C1 segment of cervical spinal cord (tissue), 14 donors: ENCODE measurements around the gene FAM234B.

ENCODE experiments used
- DNase-seq, 14 donors: peaks; one replicate each; lab custom pipeline; 2025; lab: John Stamatoyannopoulos, UW

The FAM234B gene

DNA sequence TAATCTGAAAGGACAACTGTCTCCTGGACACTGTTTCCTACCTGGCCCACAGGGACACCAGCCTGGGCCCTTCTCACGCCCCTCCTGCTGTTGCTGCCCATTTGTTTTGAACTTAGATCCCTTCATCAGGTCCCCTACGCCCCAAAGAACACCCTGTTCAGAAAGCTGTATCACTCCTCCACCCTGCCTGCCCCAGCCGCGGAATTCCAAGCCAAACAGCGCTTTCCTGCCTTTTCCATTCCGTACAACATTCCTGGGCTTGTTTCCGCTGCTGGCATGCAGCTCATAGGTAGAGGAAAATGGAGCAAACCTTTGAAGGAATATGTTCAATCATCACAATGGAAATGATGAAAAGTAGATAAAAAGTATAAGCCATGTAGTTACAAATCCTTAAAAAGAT is 72.1 kb downstream of the FAM234B start:
- DNase-seq = no peak

DNA sequence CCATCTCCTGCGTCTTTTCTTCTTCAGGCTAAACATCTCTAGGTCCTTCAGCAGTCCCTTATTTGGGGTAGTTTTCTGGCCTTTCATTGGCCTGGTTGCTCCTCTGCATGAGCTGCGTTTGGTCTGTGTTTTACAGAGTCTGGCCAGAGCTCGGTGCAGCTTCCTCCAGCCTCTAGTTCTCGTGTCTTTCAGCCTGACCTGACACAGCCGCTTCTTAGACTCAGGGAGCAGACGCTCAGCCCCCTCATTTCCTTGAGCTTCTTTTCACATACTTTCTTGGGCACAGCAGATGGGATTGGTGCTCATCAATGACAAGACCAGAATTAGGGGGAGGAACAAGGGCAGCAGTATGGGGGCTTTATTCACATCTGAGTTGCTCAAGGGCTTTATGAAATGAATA is 72.8 kb downstream of the FAM234B start:
- no peak for DNase-seq

GRCh38 chr12:13119826-13120225 is 75.6 kb downstream of the FAM234B start:
- no peak for DNase-seq

- no peak for DNase-seq
Observed at GRCh38 chr12:13120413-13120812, 76.2 kb downstream of the FAM234B start.

DNA sequence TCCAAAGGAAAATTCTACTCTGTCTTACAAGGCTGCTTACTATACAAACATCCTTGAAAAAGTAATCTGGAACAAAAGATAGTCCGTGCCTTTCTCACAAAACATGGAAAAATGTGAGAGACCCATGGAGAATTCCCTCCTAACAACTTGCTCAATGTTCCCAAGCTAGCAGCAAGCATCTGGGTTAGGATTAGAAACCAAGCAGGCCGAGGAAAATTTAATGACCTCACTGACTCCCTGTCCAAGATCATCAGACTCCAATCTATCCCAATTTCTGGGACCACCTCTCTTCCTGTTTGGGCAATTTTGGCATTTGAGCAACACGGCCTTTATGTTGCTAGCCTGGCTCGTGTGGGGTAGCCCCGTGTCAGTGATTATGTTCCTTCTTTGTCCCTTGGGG is 77.4 kb downstream of the FAM234B start:
- DNase-seq = no peak

DNA sequence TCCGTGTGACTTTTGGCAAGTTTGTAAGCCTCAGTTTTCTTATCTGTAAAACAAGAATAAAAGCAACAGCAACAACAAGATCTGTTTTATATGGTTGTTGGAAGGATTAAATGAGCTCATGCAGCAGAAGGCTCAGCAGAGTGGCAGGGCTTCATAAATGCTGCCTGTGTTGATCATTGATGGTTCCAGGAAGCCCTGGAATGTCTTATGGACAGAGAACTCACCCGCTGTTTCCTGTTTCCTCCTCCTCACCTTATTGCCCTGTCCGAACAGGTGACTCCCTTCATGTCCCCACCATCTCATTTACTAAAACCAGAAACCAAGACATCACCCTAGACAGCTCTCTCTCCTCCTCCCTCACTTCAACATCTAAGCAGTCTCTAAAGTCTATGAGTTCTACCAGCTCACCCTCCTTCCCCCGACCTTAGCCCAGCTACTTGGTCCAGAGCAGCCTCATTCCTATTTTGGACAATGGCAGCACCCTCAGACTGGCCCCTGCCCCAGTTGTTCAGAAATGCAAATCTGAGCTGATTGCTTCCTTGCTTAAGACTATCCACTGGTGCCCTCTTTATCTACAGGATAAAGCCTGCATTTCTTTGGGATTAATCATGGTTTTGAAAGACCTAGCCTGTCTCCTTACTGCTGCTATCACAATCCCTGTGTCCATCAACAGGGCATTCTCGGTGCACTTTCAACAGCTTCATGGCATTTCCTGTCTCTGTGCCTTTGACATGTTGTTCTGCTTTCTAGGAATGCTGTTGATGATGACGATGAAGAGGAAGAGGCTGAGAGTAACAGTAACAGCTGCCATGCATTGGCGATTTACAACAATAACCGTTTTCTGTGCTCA is 80.7 kb downstream of the FAM234B start:
- no peak for DNase-seq

- DNase-seq = no peak
Observed at GRCh38 chr12:13125996-13126395, 81.8 kb downstream of the FAM234B start.

DNA sequence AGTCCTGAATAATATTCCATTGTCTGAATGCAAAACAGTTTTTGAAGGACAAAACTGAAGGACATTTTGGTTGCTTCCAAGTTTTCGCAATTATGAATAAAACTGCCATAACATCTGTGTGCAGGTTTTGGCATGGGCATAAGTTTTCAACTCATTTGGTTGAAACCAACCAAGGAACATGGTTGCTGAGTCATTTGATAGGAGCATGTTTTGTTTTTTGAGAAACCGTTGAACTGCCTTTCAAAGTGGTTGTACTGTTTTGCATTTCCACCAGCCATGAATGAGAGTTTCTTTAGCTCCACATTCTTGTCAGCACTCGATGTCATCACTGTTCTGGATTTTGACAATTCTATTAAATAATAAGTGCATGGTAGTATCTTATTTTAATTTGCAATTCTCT is 82.3 kb downstream of the FAM234B start:
- DNase-seq = no peak

GRCh38 chr12:13127444-13127843 is 83.3 kb downstream of the FAM234B start:
- no peak for DNase-seq

DNA sequence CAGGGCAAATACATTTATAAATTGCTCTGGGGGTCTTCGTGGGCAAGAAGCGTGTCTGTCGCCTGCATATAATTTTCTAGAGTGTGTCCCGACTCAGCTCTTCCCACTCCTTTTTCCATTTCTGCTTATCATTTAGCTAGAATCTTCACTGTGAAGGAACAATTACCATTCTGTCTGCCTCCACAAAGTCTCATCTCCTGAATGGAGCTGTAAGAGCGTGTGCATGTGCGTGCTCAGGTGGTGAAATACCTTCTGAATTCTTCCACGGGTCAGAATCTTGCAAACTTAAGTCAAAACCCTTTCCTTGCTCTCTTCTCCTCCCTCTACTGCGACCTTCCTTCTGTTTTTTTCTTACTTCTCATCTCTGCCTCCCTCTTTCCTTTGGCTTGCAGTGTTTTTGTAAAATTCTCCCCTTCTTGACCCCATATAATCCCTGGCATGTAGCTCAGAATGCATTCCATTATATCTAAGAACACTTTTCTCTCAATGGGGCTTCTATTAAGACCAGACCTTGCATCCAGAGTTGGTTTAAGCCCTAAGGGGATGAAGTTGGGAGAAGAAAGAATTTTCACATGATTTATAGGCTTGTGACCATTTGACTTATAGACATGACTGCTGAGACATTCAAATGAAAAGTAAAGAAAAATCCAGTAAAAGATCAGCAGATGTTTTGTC is 84.2 kb downstream of the FAM234B start:
- DNase-seq = no peak

DNA sequence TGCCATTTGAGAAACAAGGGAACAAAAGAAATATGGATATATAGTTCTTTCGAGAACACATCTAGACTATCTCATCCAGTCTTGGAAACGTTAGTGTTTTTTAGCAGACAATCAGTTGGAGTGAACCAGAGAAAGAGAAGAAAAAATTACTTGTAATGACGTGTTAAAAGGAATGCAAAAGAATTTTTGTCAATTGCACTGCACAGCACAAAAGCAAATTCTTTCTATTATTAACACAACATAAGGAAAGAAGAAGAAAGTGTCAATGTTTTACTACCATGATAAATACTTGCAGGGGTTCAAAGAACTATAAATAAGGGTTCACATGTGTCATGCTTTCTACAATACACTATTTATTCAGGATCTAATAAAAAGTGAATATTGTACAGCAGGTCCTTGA is 86.8 kb downstream of the FAM234B start:
- DNase-seq = no peak
